HEK293 (cell line): ENCODE results near the gene MED20.

Experiments
- ATF2 ChIP-seq: fragments of 450-650 bp; formaldehyde crosslinking; IDR thresholded peaks from 2 replicates; pipeline ENCODE4 v1.5.1; 2016; ENCODE audit warnings: missing biosample characterization, missing genetic modification characterization, low read depth
- HOXA7 ChIP-seq: sonication (generic); formaldehyde crosslinking; IDR thresholded peaks from 2 replicates; pipeline ENCODE4 v1.8.1; 2022; ENCODE audit warnings: missing genetic modification reagents, borderline replicate concordance
- KLF1 ChIP-seq: fragments of 450-650 bp; formaldehyde crosslinking; IDR thresholded peaks from 2 replicates; pipeline ENCODE4 v1.5.1; 2016; ENCODE audit warnings: missing biosample characterization, missing genetic modification characterization
- MEIS1 ChIP-seq: sonication (generic); formaldehyde crosslinking; IDR thresholded peaks from 2 replicates; pipeline ENCODE4 v1.8.1; 2022; ENCODE audit warnings: missing genetic modification reagents, mild to moderate bottlenecking, borderline replicate concordance
- REST ChIP-seq: fragments of 450-650 bp; formaldehyde crosslinking; IDR thresholded peaks from 2 replicates; pipeline ENCODE4 v1.5.1; 2016; ENCODE audit warnings: missing biosample characterization, missing genetic modification characterization
- ZBTB20 ChIP-seq: fragments of 450-650 bp; formaldehyde crosslinking; IDR thresholded peaks from 2 replicates; pipeline ENCODE4 v1.5.1; 2016; ENCODE audit warnings: missing biosample characterization, missing genetic modification characterization
- ZBTB48 ChIP-seq: fragments of 450-650 bp; formaldehyde crosslinking; IDR thresholded peaks from 2 replicates; pipeline ENCODE4 v1.5.1; 2016; ENCODE audit warnings: missing biosample characterization, missing genetic modification characterization
- ZFHX2 ChIP-seq: fragments of 450-650 bp; formaldehyde crosslinking; conservative IDR thresholded peaks from 2 replicates; pipeline ENCODE4 v1.5.1; 2016; ENCODE audit warnings: missing biosample characterization, missing genetic modification characterization
- ZFP37 ChIP-seq: fragments of 450-650 bp; formaldehyde crosslinking; IDR thresholded peaks from 2 replicates; pipeline ENCODE4 v1.5.1; 2016; ENCODE audit warnings: missing biosample characterization, missing genetic modification characterization
- ZNF10 ChIP-seq: fragments of 450-650 bp; formaldehyde crosslinking; IDR thresholded peaks from 2 replicates; pipeline ENCODE4 v1.5.1; 2017; ENCODE audit warnings: missing biosample characterization, missing genetic modification characterization
- ZNF175 ChIP-seq: fragments of 450-650 bp; formaldehyde crosslinking; IDR thresholded peaks from 2 replicates; pipeline ENCODE4 v1.5.1; 2016; ENCODE audit warnings: missing biosample characterization, missing genetic modification characterization
- ZNF214 ChIP-seq: fragments of 450-650 bp; formaldehyde crosslinking; IDR thresholded peaks from 2 replicates; pipeline ENCODE4 v1.5.1; 2017; ENCODE audit warnings: missing biosample characterization, mild to moderate bottlenecking, missing genetic modification characterization, borderline replicate concordance
- ZNF221 ChIP-seq: fragments of 450-650 bp; formaldehyde crosslinking; IDR thresholded peaks from 2 replicates; pipeline ENCODE4 v1.5.1; 2017; ENCODE audit warnings: missing biosample characterization, missing genetic modification characterization, borderline replicate concordance
- ZNF266 ChIP-seq: fragments of 450-650 bp; formaldehyde crosslinking; IDR thresholded peaks from 2 replicates; pipeline ENCODE4 v1.5.1; 2016; ENCODE audit warnings: missing biosample characterization, missing genetic modification characterization, low read depth
- ZNF354C ChIP-seq: fragments of 450-650 bp; formaldehyde crosslinking; IDR thresholded peaks from 2 replicates; pipeline ENCODE4 v1.5.1; 2016; ENCODE audit warnings: missing biosample characterization, missing genetic modification characterization, low read depth, borderline replicate concordance
- ZNF366 ChIP-seq: fragments of 450-650 bp; formaldehyde crosslinking; conservative IDR thresholded peaks from 2 replicates; pipeline ENCODE4 v1.5.1; 2016; ENCODE audit warnings: missing biosample characterization, missing genetic modification characterization
- ZNF488 ChIP-seq: fragments of 450-650 bp; formaldehyde crosslinking; IDR thresholded peaks from 2 replicates; pipeline ENCODE4 v1.5.1; 2016; ENCODE audit warnings: missing biosample characterization, missing genetic modification characterization
- ZNF514 ChIP-seq: fragments of 450-650 bp; formaldehyde crosslinking; IDR thresholded peaks from 2 replicates; pipeline ENCODE4 v1.5.1; 2016; ENCODE audit warnings: missing biosample characterization, missing genetic modification characterization
- ZNF530 ChIP-seq: fragments of 450-650 bp; formaldehyde crosslinking; IDR thresholded peaks from 2 replicates; pipeline ENCODE4 v1.5.1; 2016; ENCODE audit warnings: low read depth, missing biosample characterization, missing genetic modification characterization
- ZNF555 ChIP-seq: fragments of 450-650 bp; formaldehyde crosslinking; conservative IDR thresholded peaks from 2 replicates; pipeline ENCODE4 v1.5.1; 2017; ENCODE audit warnings: missing biosample characterization, mild to moderate bottlenecking, missing genetic modification characterization, inconsistent platforms
- ZNF585B ChIP-seq: fragments of 450-650 bp; formaldehyde crosslinking; IDR thresholded peaks from 2 replicates; pipeline ENCODE4 v1.5.1; 2016; ENCODE audit warnings: missing biosample characterization, missing genetic modification characterization
- ZNF629 ChIP-seq: fragments of 450-650 bp; formaldehyde crosslinking; IDR thresholded peaks from 2 replicates; pipeline ENCODE4 v1.5.1; 2017; ENCODE audit warnings: missing biosample characterization, missing genetic modification characterization
- ZNF658 ChIP-seq: fragments of 450-650 bp; formaldehyde crosslinking; IDR thresholded peaks from 2 replicates; pipeline ENCODE4; 2016; ENCODE audit warnings: missing biosample characterization, missing genetic modification characterization
- ZNF747 ChIP-seq: fragments of 450-650 bp; formaldehyde crosslinking; IDR thresholded peaks from 2 replicates; pipeline ENCODE4 v1.5.1; 2016; ENCODE audit warnings: missing biosample characterization, missing genetic modification characterization
- ZNF777 ChIP-seq: fragments of 450-650 bp; formaldehyde crosslinking; IDR thresholded peaks from 2 replicates; pipeline ENCODE4 v1.5.1; 2017; ENCODE audit warnings: missing biosample characterization, missing genetic modification characterization, borderline replicate concordance
- ZNF830 ChIP-seq: fragments of 450-650 bp; IDR thresholded peaks from 2 replicates; pipeline ENCODE4 v1.5.0; 2018; ENCODE audit warnings: missing biosample characterization, missing genetic modification characterization, low read depth, mild to moderate bottlenecking, moderate library complexity
- ZSCAN4 ChIP-seq: fragments of 450-650 bp; formaldehyde crosslinking; IDR thresholded peaks from 2 replicates; pipeline ENCODE4 v1.5.1; 2017; ENCODE audit warnings: missing biosample characterization, missing genetic modification characterization

MED20 gene

GRCh38 chr6:41920921-41921711 is at the start of gene MED20, which contains the start of gene BYSL (continued):
- no peak for TF ChIP-seq ZNF585B (tag by site-specific recombination)
- TF ChIP-seq ZNF488 (tag by site-specific recombination) = no peak
- TF ChIP-seq ZBTB20 (tag by site-specific recombination) = peak; percentile 91
- TF ChIP-seq ZFP37 (tag by site-specific recombination) = 0 out of 2 replicates have a peak, but pooled peaks have one; percentile 46
- TF ChIP-seq ZNF629 (tag by site-specific recombination) = peak; percentile 98
- TF ChIP-seq ZFHX2 (tag by site-specific recombination) = peak; percentile 87
- TF ChIP-seq ZNF354C (tag by site-specific recombination) = no peak
- peak; percentile 86 for TF ChIP-seq ATF2 (tag by site-specific recombination)
- no peak for TF ChIP-seq ZNF175 (tag by site-specific recombination)
- no peak for TF ChIP-seq ZNF830 (tag by site-specific recombination)
- TF ChIP-seq ZNF747 (tag by site-specific recombination) = no peak
- TF ChIP-seq REST (tag by site-specific recombination) = peak; percentile 21; the same call in 1 of the 2 replicates
- no peak for TF ChIP-seq ZNF658 (tag by site-specific recombination)
- TF ChIP-seq ZNF214 (tag by site-specific recombination) = no peak
- no peak for TF ChIP-seq ZNF266 (tag by site-specific recombination)
- no peak for TF ChIP-seq ZSCAN4 (tag by site-specific recombination)
- TF ChIP-seq ZNF530 (tag by site-specific recombination) = no peak
- TF ChIP-seq ZNF10 (tag by site-specific recombination) = no peak
- no peak for TF ChIP-seq ZNF514 (tag by site-specific recombination)
- TF ChIP-seq ZBTB48 = peak; percentile 76; the same call in 1 of the 2 replicates
- no peak for TF ChIP-seq ZNF555
- TF ChIP-seq KLF1 (tag by site-specific recombination) = peak; percentile 92
- TF ChIP-seq ZNF366 (tag by site-specific recombination) = no peak
- TF ChIP-seq MEIS1 (CRISPR knock-in tag) = no peak
- no peak for TF ChIP-seq ZNF777 (tag by site-specific recombination)
- no peak for TF ChIP-seq ZNF221 (tag by site-specific recombination)
- no peak for TF ChIP-seq HOXA7
